B cell (primary cell): Measurements from ENCODE around the gene IMMP2L. TPM values are rescaled to one million over a fixed set of nuclear protein-coding genes. Genes with fewer than 3 reads are reported as not detected.

Experiments
- ATAC-seq: fragments of 200-7000 bp; cut with Tn5 transposase; one replicate; pipeline ENCODE4 v1.10.0; 2021; ENCODE audit warnings: low read depth, mild to moderate bottlenecking, moderate number of reproducible peaks, moderate library complexity
- CTCF ChIA-PET: fragments of 350-600 bp; sonication (Branson Sonifier 250); formaldehyde crosslinking; loops from one replicate; lab custom pipeline; 2021; ENCODE audit warnings: antibody characterized with exemption, inconsistent platforms; lab: Charles Lee
- POLR2A ChIA-PET: fragments of 350-600 bp; sonication (Branson Sonifier 250); formaldehyde crosslinking; loops from one replicate; lab custom pipeline; 2021; ENCODE audit warnings: antibody characterized with exemption; lab: Charles Lee
- DNase-seq: peaks from one replicate; pipeline ENCODE4 v3.0.0; 2013
- H2AFZ ChIP-seq: 2 replicates; pipeline ENCODE4 v1.6.1; 2012; ENCODE audit warnings: mild to moderate bottlenecking, low read depth, low read length; ENCODE audit not compliant: insufficient read depth, poor library complexity, severe bottlenecking
- H3K27ac ChIP-seq, 2 donors: 1 replicate in 1 of 2; 2 replicates in 1 of 2; pipeline ENCODE4 v1.5.1; 2012 to 2013; ENCODE audit warnings: low read length in 2 of 2, mild to moderate bottlenecking in 2 of 2, moderate library complexity in 1 of 2
- H3K27me3 ChIP-seq, 4 experiments: fragments of 200-600 bp in 1 of 4; sonication (generic) in 1 of 4; replicated peaks in 1 of 4; 1 replicate in 2 of 4; 2 replicates in 2 of 4; pipeline versions ENCODE4 v1.6.1 to v1.7.0; 2013 to 2016; ENCODE audit warnings: low read length in 3 of 4, mild to moderate bottlenecking in 2 of 4, mixed read lengths in 1 of 4, moderate library complexity in 1 of 4; ENCODE audit not compliant: insufficient read depth in 4 of 4, control insufficient read depth in 3 of 4; ENCODE audit errors: control extremely low read depth in 1 of 4
- H3K36me3 ChIP-seq, 2 experiments: replicated peaks in 1 of 2; 1 replicate in 1 of 2; 2 replicates in 1 of 2; pipeline versions ENCODE4 v1.6.1 to v1.7.1; 2013; ENCODE audit warnings: low read length in 1 of 2; ENCODE audit not compliant: insufficient read depth in 2 of 2, control insufficient read depth in 1 of 2; ENCODE audit errors: control extremely low read depth in 1 of 2, extremely low read depth in 1 of 2
- H3K4me1 ChIP-seq, 2 donors: fragments of 200-600 bp in 1 of 2; sonication (generic) in 1 of 2; 1 replicate in 1 of 2; 2 replicates in 1 of 2; pipeline versions ENCODE4 v1.5.1 to v1.6.1; 2013 to 2017; ENCODE audit warnings: low read length in 2 of 2; ENCODE audit not compliant: control insufficient read depth in 2 of 2, insufficient read depth in 2 of 2
- H3K4me2 ChIP-seq: replicated peaks from 2 replicates; pipeline ENCODE3; 2012; ENCODE audit warnings: mild to moderate bottlenecking, low read depth, low read length; ENCODE audit not compliant: poor library complexity, severe bottlenecking
- H3K4me3 ChIP-seq, 5 experiments: fragments of 200-600 bp in 1 of 5; sonication (generic) in 1 of 5; 1 replicate in 3 of 5; 2 replicates in 2 of 5; pipeline versions ENCODE4 v1.5.1 to v1.7.0; 2011 to 2016; ENCODE audit warnings: low read length in 4 of 5, mild to moderate bottlenecking in 4 of 5, low read depth in 2 of 5, control low read depth in 1 of 5, moderate library complexity in 1 of 5; ENCODE audit not compliant: insufficient read depth in 1 of 5; ENCODE audit errors: control extremely low read depth in 1 of 5, extremely low read depth in 1 of 5
- H3K79me2 ChIP-seq: fragments of 200-600 bp; sonication (generic); one replicate; pipeline ENCODE4 v1.6.0; 2016; ENCODE audit warnings: low read length; ENCODE audit not compliant: control insufficient read depth, insufficient read depth
- H3K9ac ChIP-seq: fragments of 200-600 bp; sonication (generic); 2 replicates; pipeline ENCODE4 v1.6.1; 2017; ENCODE audit warnings: mild to moderate bottlenecking, low read length, moderate library complexity
- H3K9me3 ChIP-seq, 3 donors: one replicate each; pipeline versions ENCODE4 v1.6.1 to v1.7.1; 2013; ENCODE audit warnings: low read length in 2 of 3; ENCODE audit not compliant: control insufficient read depth in 2 of 3, insufficient read depth in 1 of 3; ENCODE audit errors: control extremely low read depth in 1 of 3
- H4K20me1 ChIP-seq: 2 replicates; pipeline ENCODE4 v1.6.0; 2012; ENCODE audit warnings: mild to moderate bottlenecking, low read length; ENCODE audit not compliant: insufficient read depth, control insufficient read depth, poor library complexity, severe bottlenecking
- H3K27ac Mint-ChIP-seq: one replicate; pipeline ENCODE4 v1.8.0; 2021; ENCODE audit warnings: mixed read lengths
- H3K27me3 Mint-ChIP-seq: one replicate; pipeline ENCODE4 v1.8.0; 2021; ENCODE audit warnings: mixed read lengths
- H3K4me1 Mint-ChIP-seq: one replicate; pipeline ENCODE4 v1.8.0; 2021; ENCODE audit warnings: mixed read lengths
- H3K4me3 Mint-ChIP-seq: one replicate; pipeline ENCODE4 v1.8.0; 2021; ENCODE audit warnings: mixed read lengths
- H3K9me3 Mint-ChIP-seq: one replicate; pipeline ENCODE4 v1.8.0; 2022; ENCODE audit warnings: mixed read lengths; ENCODE audit not compliant: insufficient read depth
- EZH2 ChIP-seq: IDR thresholded peaks from 2 replicates; pipeline ENCODE4 v1.6.1; 2012; ENCODE audit warnings: borderline replicate concordance, low read depth, mild to moderate bottlenecking, moderate library complexity, low read length; ENCODE audit not compliant: insufficient read depth, poor library complexity, severe bottlenecking
- WGBS: methylation state at CpG from one replicate; pipeline ENCODE4 v1.1.5; 2013; ENCODE audit warnings: missing lambda C conversion rate; ENCODE audit not compliant: insufficient coverage; 5-methylcytosine and 5-hydroxymethylcytosine counted together
- intact Hi-C: fragments of 100-400 bp; cut with micrococcal nuclease; formaldehyde crosslinking; loops from one replicate; pipeline ENCODE4 v1.10.0; 2022
- polyA plus RNA-seq: library from polyadenylated mRNA; depleted of rRNA; stranded (reverse); fragments of >200 nt; gene quantifications from 2 replicates; pipeline ENCODE4 v1.2.3, GENCODE V29; 2012
- total RNA-seq, 2 donors: library from RNA; stranded (reverse); fragments of 120-200 nt in 1 of 2; gene quantifications; 1 replicate in 1 of 2; 2 replicates in 1 of 2; pipeline versions ENCODE4 v1.2.3 to v1.2.4, GENCODE V29; 2013 to 2022
- TF ChIP-seq, protein P1 (sequence below): fragments of 200-600 bp; IDR thresholded peaks from one replicate; pipeline ENCODE4 v1.8.0; 2022; ENCODE audit warnings: antibody characterized with exemption, mild to moderate bottlenecking

Gene IMMP2L
- total and polyA plus RNA-seq, 2 donors (not counting 1 experiment from before 2014, with no cell fraction given), result 3.8 to 34.2 TPM

DNA sequence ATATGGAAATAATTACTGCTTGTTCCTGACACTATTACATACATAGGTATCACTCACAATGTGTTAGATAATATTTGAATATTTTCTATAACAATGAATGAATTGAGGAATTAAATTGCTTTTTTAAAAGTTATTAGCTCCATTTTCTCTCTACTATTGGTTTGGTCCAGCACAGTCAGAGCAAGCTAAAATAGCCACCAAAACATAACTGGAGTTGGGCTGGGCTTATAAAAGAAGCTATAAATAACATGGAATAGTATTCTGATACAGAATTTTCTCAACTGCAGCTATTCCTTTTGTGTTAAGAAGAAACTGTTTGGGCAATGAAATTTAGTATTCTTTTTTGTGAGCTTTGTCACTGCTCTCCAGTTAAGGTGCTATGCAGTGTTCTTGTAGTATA is 614.0 kb downstream of the IMMP2L start:
- H3K4me1 Mint-ChIP-seq, result no peaks in the 10 kb centered on the region
- ATAC-seq (no peak), DNase-seq (no peak)
- no peaks in the 10 kb centered on the region for H4K20me1 ChIP-seq
- TF ChIP-seq, protein P1, sequence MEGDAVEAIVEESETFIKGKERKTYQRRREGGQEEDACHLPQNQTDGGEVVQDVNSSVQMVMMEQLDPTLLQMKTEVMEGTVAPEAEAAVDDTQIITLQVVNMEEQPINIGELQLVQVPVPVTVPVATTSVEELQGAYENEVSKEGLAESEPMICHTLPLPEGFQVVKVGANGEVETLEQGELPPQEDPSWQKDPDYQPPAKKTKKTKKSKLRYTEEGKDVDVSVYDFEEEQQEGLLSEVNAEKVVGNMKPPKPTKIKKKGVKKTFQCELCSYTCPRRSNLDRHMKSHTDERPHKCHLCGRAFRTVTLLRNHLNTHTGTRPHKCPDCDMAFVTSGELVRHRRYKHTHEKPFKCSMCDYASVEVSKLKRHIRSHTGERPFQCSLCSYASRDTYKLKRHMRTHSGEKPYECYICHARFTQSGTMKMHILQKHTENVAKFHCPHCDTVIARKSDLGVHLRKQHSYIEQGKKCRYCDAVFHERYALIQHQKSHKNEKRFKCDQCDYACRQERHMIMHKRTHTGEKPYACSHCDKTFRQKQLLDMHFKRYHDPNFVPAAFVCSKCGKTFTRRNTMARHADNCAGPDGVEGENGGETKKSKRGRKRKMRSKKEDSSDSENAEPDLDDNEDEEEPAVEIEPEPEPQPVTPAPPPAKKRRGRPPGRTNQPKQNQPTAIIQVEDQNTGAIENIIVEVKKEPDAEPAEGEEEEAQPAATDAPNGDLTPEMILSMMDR, result no peak
- TF ChIP-seq EZH2, result no peak
- H3K4me2 ChIP-seq, result no peak overlapping the region
- no peaks in the 10 kb centered on the region for H3K27me3 Mint-ChIP-seq
- no peaks in the 10 kb centered on the region for H3K79me2 ChIP-seq
- no peaks in the 10 kb centered on the region for H3K4me1 ChIP-seq
- intact Hi-C loops, result no loop called here
- H3K4me3 ChIP-seq, result no peak overlapping the region
- H3K9me3 Mint-ChIP-seq, result no peaks in the 10 kb centered on the region
- ChIA-PET POLR2A (no interaction called here), CTCF (no interaction called here)
- H3K9ac ChIP-seq, result no peak overlapping the region
- H3K27ac Mint-ChIP-seq, result no peak overlapping the region
- H2AFZ ChIP-seq, result no peak overlapping the region
- H3K9me3 ChIP-seq, result no peaks in the 10 kb centered on the region
- H3K4me3 Mint-ChIP-seq, result no peak overlapping the region
- no peak overlapping the region for H3K27ac ChIP-seq
- no peaks in the 10 kb centered on the region for H3K36me3 ChIP-seq
- no peaks in the 10 kb centered on the region for H3K27me3 ChIP-seq

DNA sequence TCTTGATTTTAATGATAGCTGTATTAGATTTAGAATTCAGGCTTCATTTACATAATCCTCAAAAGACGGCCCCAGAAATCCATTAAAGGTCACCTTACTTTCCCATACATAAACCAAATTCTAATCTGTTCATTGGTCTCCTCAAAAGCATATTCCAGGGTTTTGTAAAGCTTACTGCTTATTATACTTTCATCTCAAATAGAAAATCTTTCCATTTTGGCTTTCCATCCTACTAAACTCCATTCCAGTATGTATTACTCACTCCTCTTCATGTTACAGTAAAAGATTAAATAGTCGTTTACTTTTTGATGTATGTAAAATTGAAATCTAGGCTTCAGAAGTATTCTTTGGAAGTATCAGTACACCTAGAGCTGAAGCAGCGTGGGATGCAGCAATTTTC is 614.9 kb downstream of the IMMP2L start:
- Mint-ChIP-seq H3K27ac (no peak overlapping the region), H3K27me3 (no peaks in the 10 kb centered on the region), H3K4me3 (no peak overlapping the region), H3K9me3 (no peaks in the 10 kb centered on the region), H3K4me1 (no peaks in the 10 kb centered on the region)
- no peak overlapping the region for H3K9ac ChIP-seq
- no peak overlapping the region for H3K4me2 ChIP-seq
- H3K9me3 ChIP-seq, result no peaks in the 10 kb centered on the region
- CTCF ChIA-PET, result no interaction called here
- POLR2A ChIA-PET, result no interaction called here
- no peaks in the 10 kb centered on the region for H3K4me1 ChIP-seq
- H2AFZ ChIP-seq, result no peak overlapping the region
- H3K27me3 ChIP-seq, result no peaks in the 10 kb centered on the region
- H4K20me1 ChIP-seq, result no peaks in the 10 kb centered on the region
- ATAC-seq, result no peak
- 100% methylated on average over 1 of the region's 3 CpGs for WGBS
- intact Hi-C loops, result no loop called here
- no peak overlapping the region for H3K4me3 ChIP-seq
- no peak overlapping the region for H3K27ac ChIP-seq
- H3K79me2 ChIP-seq, result no peaks in the 10 kb centered on the region
- TF ChIP-seq EZH2, result no peak
- TF ChIP-seq, protein P1, result no peak
- no peaks in the 10 kb centered on the region for H3K36me3 ChIP-seq
- DNase-seq, result no peak
